ENCODE measurements around the gene MVB12B. TPM values are rescaled to one million over a fixed set of nuclear protein-coding genes. Genes with fewer than 3 reads are reported as not detected.

Gene MVB12B
- total and polyA plus RNA-seq, 4 experiments from 2014 or later, result 0.30 to 6.5 (median 4.9) TPM

GRCh38 chr9:126457890-126458289 is 131.3 kb downstream of the MVB12B start:
- H3K4me3 Mint-ChIP-seq, result no peak overlapping the region
- intact Hi-C loops (cut with micrococcal nuclease), result no loop called here
- no peaks in the 10 kb centered on the region for H3K27me3 Mint-ChIP-seq
- H3K4me1 Mint-ChIP-seq, result peaks cover 0 to 6% (median 3%) of the 10 kb centered on the region in 4 donors
- no peak overlapping the region for H3K27ac Mint-ChIP-seq
- DNase-seq, result no peak
- H3K4me3 ChIP-seq (ENCODE audit: low read length in 2 of 2), result no peak overlapping the region
- no peaks in the 10 kb centered on the region for H3K36me3 ChIP-seq (ENCODE audit: insufficient read depth, low read length)
- ChIA-PET POLR2A (ENCODE audit: partially characterized antibody) (no interaction called here), CTCF (ENCODE audit: partially characterized antibody) (no interaction called here)
- peaks cover 1 to 3% of the 10 kb centered on the region in 2 donors for H3K36me3 Mint-ChIP-seq
- no peaks in the 10 kb centered on the region for H3K9me3 Mint-ChIP-seq
- H3K27ac ChIP-seq (ENCODE audit: low read depth, low read length), result no peak overlapping the region
- H3K9me3 ChIP-seq (ENCODE audit: control insufficient read depth in 1 of 2, low read length in 2 of 2), result no peaks in the 10 kb centered on the region
- H3K27me3 ChIP-seq (ENCODE audit: insufficient read depth, low read length), result no peaks in the 10 kb centered on the region
- H3K4me1 ChIP-seq (ENCODE audit: insufficient read depth, low read length), result no peaks in the 10 kb centered on the region

GRCh38 chr9:126459126-126459525 is 132.5 kb downstream of the MVB12B start:
- peaks cover 1 to 3% of the 10 kb centered on the region in 2 donors for H3K36me3 Mint-ChIP-seq
- no peaks in the 10 kb centered on the region for H3K9me3 Mint-ChIP-seq
- H3K27me3 Mint-ChIP-seq, result no peaks in the 10 kb centered on the region
- CTCF ChIA-PET (ENCODE audit: partially characterized antibody), result no interaction called here
- POLR2A ChIA-PET (ENCODE audit: partially characterized antibody), result no interaction called here
- H3K4me1 Mint-ChIP-seq, result peaks cover 0 to 2% (median 0%) of the 10 kb centered on the region in 4 donors
- Histone ChIP-seq H3K36me3 (ENCODE audit: insufficient read depth, low read length) (no peaks in the 10 kb centered on the region), H3K27ac (ENCODE audit: low read depth, low read length) (no peak overlapping the region), H3K4me3 (ENCODE audit: low read length in 2 of 2) (no peak overlapping the region), H3K9me3 (ENCODE audit: control insufficient read depth in 1 of 2, low read length in 2 of 2) (no peaks in the 10 kb centered on the region), H3K27me3 (ENCODE audit: insufficient read depth, low read length) (no peaks in the 10 kb centered on the region), H3K4me1 (ENCODE audit: insufficient read depth, low read length) (no peaks in the 10 kb centered on the region)
- DNase-seq, result no peak
- no peak overlapping the region for H3K27ac Mint-ChIP-seq
- intact Hi-C loops (cut with micrococcal nuclease), result no loop called here
- no peak overlapping the region for H3K4me3 Mint-ChIP-seq

GRCh38 chr9:126459546-126459945 is 132.9 kb downstream of the MVB12B start:
- no peaks in the 10 kb centered on the region for H3K9me3 Mint-ChIP-seq
- no peak overlapping the region for H3K4me3 Mint-ChIP-seq
- no peak overlapping the region for H3K27ac Mint-ChIP-seq
- no peaks in the 10 kb centered on the region for H3K4me1 ChIP-seq (ENCODE audit: insufficient read depth, low read length)
- H3K36me3 ChIP-seq (ENCODE audit: insufficient read depth, low read length), result no peaks in the 10 kb centered on the region
- ChIA-PET CTCF (ENCODE audit: partially characterized antibody) (no interaction called here), POLR2A (ENCODE audit: partially characterized antibody) (no interaction called here)
- no peaks in the 10 kb centered on the region for H3K9me3 ChIP-seq (ENCODE audit: control insufficient read depth in 1 of 2, low read length in 2 of 2)
- intact Hi-C loops (cut with micrococcal nuclease), result no loop called here
- H3K27ac ChIP-seq (ENCODE audit: low read depth, low read length), result no peak overlapping the region
- H3K4me3 ChIP-seq (ENCODE audit: low read length in 2 of 2), result no peak overlapping the region
- H3K36me3 Mint-ChIP-seq, result peaks cover 0 to 3% of the 10 kb centered on the region in 2 donors
- DNase-seq, result no peak
- H3K27me3 ChIP-seq (ENCODE audit: insufficient read depth, low read length), result no peaks in the 10 kb centered on the region
- H3K27me3 Mint-ChIP-seq, result no peaks in the 10 kb centered on the region
- peaks cover 0 to 2% (median 0%) of the 10 kb centered on the region in 4 donors for H3K4me1 Mint-ChIP-seq

- peak overlapping the region in 1 of 7 donors; percentile 46 for H3K27ac Mint-ChIP-seq
- CTCF ChIA-PET (ENCODE audit: partially characterized antibody), result no interaction called here
Measured at GRCh38 chr9:126459965-126460843, 133.6 kb downstream of the MVB12B start.

GRCh38 chr9:126461029-126461428 is 134.4 kb downstream of the MVB12B start:
- H3K9me3 Mint-ChIP-seq, result no peaks in the 10 kb centered on the region
- DNase-seq, result no peak
- no peaks in the 10 kb centered on the region for H3K27me3 Mint-ChIP-seq
- intact Hi-C loops (cut with micrococcal nuclease), result no loop called here
- peaks cover 0 to 3% of the 10 kb centered on the region in 2 donors for H3K36me3 Mint-ChIP-seq
- Histone ChIP-seq H3K4me1 (ENCODE audit: insufficient read depth, low read length) (no peaks in the 10 kb centered on the region), H3K4me3 (ENCODE audit: low read length in 2 of 2) (no peak overlapping the region), H3K36me3 (ENCODE audit: insufficient read depth, low read length) (no peaks in the 10 kb centered on the region), H3K27me3 (ENCODE audit: insufficient read depth, low read length) (no peaks in the 10 kb centered on the region), H3K27ac (ENCODE audit: low read depth, low read length) (no peak overlapping the region), H3K9me3 (ENCODE audit: control insufficient read depth in 1 of 2, low read length in 2 of 2) (no peaks in the 10 kb centered on the region)
- H3K4me1 Mint-ChIP-seq, result peaks cover 0 to 6% (median 3%) of the 10 kb centered on the region in 4 donors
- H3K4me3 Mint-ChIP-seq, result no peak overlapping the region
- ChIA-PET CTCF (ENCODE audit: partially characterized antibody) (interaction anchor here (0.6 kb wide), 1 partner anchor 797 kb away, joined by 3 read pairs; no protein-coding TSS in a partner anchor), POLR2A (ENCODE audit: partially characterized antibody) (no interaction called here)
- no peak overlapping the region for H3K27ac Mint-ChIP-seq

More at GRCh38 chr9:126459965-126460843, 133.6 kb downstream of the MVB12B start:
- no peak for DNase-seq
- no peak overlapping the region for H3K4me3 ChIP-seq (ENCODE audit: low read length in 2 of 2)
- intact Hi-C loops (cut with micrococcal nuclease), result no loop called here
- Mint-ChIP-seq H3K4me3 (no peak overlapping the region), H3K27me3 (no peaks in the 10 kb centered on the region), H3K36me3 (peaks cover 0 to 3% of the 10 kb centered on the region in 2 donors), H3K9me3 (no peaks in the 10 kb centered on the region), H3K4me1 (peaks cover 0 to 6% (median under 1%) of the 10 kb centered on the region in 4 donors)
- H3K27ac ChIP-seq (ENCODE audit: low read depth, low read length), result no peak overlapping the region
- H3K4me1 ChIP-seq (ENCODE audit: insufficient read depth, low read length), result no peaks in the 10 kb centered on the region
- H3K9me3 ChIP-seq (ENCODE audit: control insufficient read depth in 1 of 2, low read length in 2 of 2), result no peaks in the 10 kb centered on the region
- H3K36me3 ChIP-seq (ENCODE audit: insufficient read depth, low read length), result no peaks in the 10 kb centered on the region
- H3K27me3 ChIP-seq (ENCODE audit: insufficient read depth, low read length), result no peaks in the 10 kb centered on the region
- POLR2A ChIA-PET (ENCODE audit: partially characterized antibody), result no interaction called here

- Mint-ChIP-seq H3K27ac (no peak overlapping the region), H3K4me3 (no peak overlapping the region), H3K36me3 (peaks cover 0 to 3% of the 10 kb centered on the region in 2 donors), H3K9me3 (no peaks in the 10 kb centered on the region), H3K27me3 (no peaks in the 10 kb centered on the region), H3K4me1 (peaks cover 0 to 6% (median 3%) of the 10 kb centered on the region in 4 donors)
- no peak for DNase-seq
- intact Hi-C loops (cut with micrococcal nuclease), result no loop called here
- ChIA-PET CTCF (ENCODE audit: partially characterized antibody) (no interaction called here), POLR2A (ENCODE audit: partially characterized antibody) (no interaction called here)
- Histone ChIP-seq H3K4me1 (ENCODE audit: insufficient read depth, low read length) (no peaks in the 10 kb centered on the region), H3K9me3 (ENCODE audit: control insufficient read depth in 1 of 2, low read length in 2 of 2) (no peaks in the 10 kb centered on the region), H3K4me3 (ENCODE audit: low read length in 2 of 2) (no peak overlapping the region), H3K27ac (ENCODE audit: low read depth, low read length) (no peak overlapping the region), H3K27me3 (ENCODE audit: insufficient read depth, low read length) (no peaks in the 10 kb centered on the region), H3K36me3 (ENCODE audit: insufficient read depth, low read length) (no peaks in the 10 kb centered on the region)
Measured at GRCh38 chr9:126461608-126462007, 135.0 kb downstream of the MVB12B start.

GRCh38 chr9:126462617-126463016 is 136.0 kb downstream of the MVB12B start:
- no peaks in the 10 kb centered on the region for H3K9me3 ChIP-seq (ENCODE audit: control insufficient read depth in 1 of 2, low read length in 2 of 2)
- H3K27me3 ChIP-seq (ENCODE audit: insufficient read depth, low read length), result no peaks in the 10 kb centered on the region
- peaks cover 0 to 3% of the 10 kb centered on the region in 2 donors for H3K36me3 Mint-ChIP-seq
- H3K36me3 ChIP-seq (ENCODE audit: insufficient read depth, low read length), result no peaks in the 10 kb centered on the region
- H3K27me3 Mint-ChIP-seq, result no peaks in the 10 kb centered on the region
- intact Hi-C loops (cut with micrococcal nuclease), result no loop called here
- no peak overlapping the region for H3K27ac ChIP-seq (ENCODE audit: low read depth, low read length)
- ChIA-PET CTCF (ENCODE audit: partially characterized antibody) (interaction anchor here (1.2 to 1.7 kb wide), 2 partner anchors 15 to 63 kb away, joined by 4 to 5 read pairs; no protein-coding TSS in a partner anchor), POLR2A (ENCODE audit: partially characterized antibody) (interaction anchor here (1.5 kb wide), 1 partner anchor 51 kb away, joined by 3 read pairs; no protein-coding TSS in a partner anchor)
- no peak overlapping the region for H3K4me3 Mint-ChIP-seq
- H3K9me3 Mint-ChIP-seq, result no peaks in the 10 kb centered on the region
- H3K4me1 ChIP-seq (ENCODE audit: insufficient read depth, low read length), result no peaks in the 10 kb centered on the region
- peaks cover 4 to 14% (median 7%) of the 10 kb centered on the region in 4 donors for H3K4me1 Mint-ChIP-seq
- no peak overlapping the region for H3K27ac Mint-ChIP-seq
- no peak for DNase-seq
- H3K4me3 ChIP-seq (ENCODE audit: low read length in 2 of 2), result no peak overlapping the region
